ENCODE data around the gene P2RX4.

P2RX4 gene

GRCh38 chr12:121214166-121214777 is 4.3 kb downstream of the P2RX4 start:
- peak overlapping the region; percentile 56 to 99 (median 75) for H3K4me2 ChIP-seq
- H3K4me1 ChIP-seq: peaks cover 33 to 85% (median 44%) of the 10 kb centered on the region in 10 experiments
- H3K36me3 ChIP-seq: peaks cover 6 to 61% (median 45%) of the 10 kb centered on the region in 11 experiments; a peak in 21 of 22 replicates
- peak overlapping the region; percentile 15 to 99 (median 50); a peak in 17 of 22 replicates for H3K9ac ChIP-seq
- no peaks in the 10 kb centered on the region for H3K27me3 ChIP-seq
- H3K4me3 ChIP-seq: peak overlapping the region in 4 of 10 experiments; percentile 32 to 82 (median 42); a peak in 7 of 20 replicates
- H3K27ac ChIP-seq: peak overlapping the region; percentile 45 to 100 (median 69)
- peak in 4 of 11 experiments; percentile 16 to 70 (median 39); a peak in 6 of 22 replicates for TF ChIP-seq Cebpa-rat (IDR thresholded peaks at IDR 0.05)
- no peaks in the 10 kb centered on the region for H3K9me3 ChIP-seq (replicated peaks in 1 of 11)
- peaks cover 0 to 42% (median 0%) of the 10 kb centered on the region in 11 experiments; a peak in 4 of 22 replicates for H4K20me1 ChIP-seq

GRCh38 chr12:121214855-121215745 is 5.2 kb downstream of the P2RX4 start:
- H3K9me3 ChIP-seq (replicated peaks in 1 of 11): no peaks in the 10 kb centered on the region
- H3K36me3 ChIP-seq: peaks cover 6 to 69% (median 48%) of the 10 kb centered on the region in 11 experiments; a peak in 21 of 22 replicates
- peak overlapping the region in 4 of 10 experiments; percentile 21 to 82 (median 34); a peak in 5 of 20 replicates for H3K4me3 ChIP-seq
- H4K20me1 ChIP-seq: peaks cover 0 to 51% (median 0%) of the 10 kb centered on the region in 11 experiments; a peak in 5 of 22 replicates
- peak overlapping the region; percentile 45 to 100 (median 69); a peak in 21 of 22 replicates for H3K27ac ChIP-seq
- H3K9ac ChIP-seq: peak overlapping the region; percentile 15 to 99 (median 50); a peak in 17 of 22 replicates
- peak in 1 of 11 experiments; percentile 26; a peak in 2 of 22 replicates for TF ChIP-seq Cebpa-rat (IDR thresholded peaks at IDR 0.05)
- peak overlapping the region; percentile 56 to 99 (median 75) for H3K4me2 ChIP-seq
- H3K4me1 ChIP-seq: peaks cover 33 to 85% (median 43%) of the 10 kb centered on the region in 10 experiments
- no peaks in the 10 kb centered on the region for H3K27me3 ChIP-seq

- no peak for TF ChIP-seq Cebpa-rat (IDR thresholded peaks at IDR 0.05)
- H3K9me3 ChIP-seq (replicated peaks in 1 of 11): no peaks in the 10 kb centered on the region
- H3K4me1 ChIP-seq: peaks cover 27 to 88% (median 36%) of the 10 kb centered on the region in 10 experiments
- H3K27me3 ChIP-seq: no peaks in the 10 kb centered on the region
- peaks cover 6 to 79% (median 53%) of the 10 kb centered on the region in 11 experiments; a peak in 21 of 22 replicates for H3K36me3 ChIP-seq
- peaks cover 0 to 61% (median 0%) of the 10 kb centered on the region in 11 experiments; a peak in 6 of 22 replicates for H4K20me1 ChIP-seq
- peak overlapping the region in 4 of 11 experiments; percentile 75 to 99 (median 92); a peak in 8 of 22 replicates for H3K4me2 ChIP-seq
- peak overlapping the region in 6 of 11 experiments; percentile 69 to 100 (median 94); a peak in 9 of 22 replicates for H3K27ac ChIP-seq
- no peak overlapping the region for H3K4me3 ChIP-seq
- peak overlapping the region in 4 of 11 experiments; percentile 77 to 99 (median 89); a peak in 7 of 22 replicates for H3K9ac ChIP-seq
These were observed 6.2 kb downstream of the P2RX4 start for GRCh38 chr12:121216102-121216501.

GRCh38 chr12:121217063-121217462 is 7.1 kb downstream of the P2RX4 start:
- Histone ChIP-seq H3K4me1 (peaks cover 22 to 88% (median 31%) of the 10 kb centered on the region in 10 experiments), H4K20me1 (peaks cover 0 to 70% (median 0%) of the 10 kb centered on the region in 11 experiments; a peak in 6 of 22 replicates), H3K9me3 (replicated peaks in 1 of 11) (no peaks in the 10 kb centered on the region), H3K4me2 (peak overlapping the region in 3 of 11 experiments; percentile 88 to 99 (median 96); a peak in 6 of 22 replicates), H3K9ac (peak overlapping the region in 2 of 11 experiments; percentile 18 to 42; a peak in 2 of 22 replicates), H3K4me3 (no peak overlapping the region), H3K27me3 (no peaks in the 10 kb centered on the region), H3K27ac (peak overlapping the region in 2 of 11 experiments; percentile 28 to 36; a peak in 2 of 22 replicates), H3K36me3 (peaks cover 6 to 85% (median 56%) of the 10 kb centered on the region in 11 experiments; a peak in 21 of 22 replicates)
- no peak for TF ChIP-seq Cebpa-rat (IDR thresholded peaks at IDR 0.05)

- Histone ChIP-seq H3K9me3 (replicated peaks in 1 of 11) (no peaks in the 10 kb centered on the region), H3K27me3 (no peaks in the 10 kb centered on the region), H3K4me1 (peaks cover 25 to 88% (median 35%) of the 10 kb centered on the region in 10 experiments), H3K4me3 (no peak overlapping the region), H3K9ac (0 out of 22 replicates have a peak overlapping the region, but pooled peaks of 1 of the 11 experiments have one; percentile 42), H4K20me1 (peaks cover 0 to 77% (median 0%) of the 10 kb centered on the region in 11 experiments; a peak in 6 of 22 replicates), H3K27ac (no peak overlapping the region), H3K36me3 (peaks cover 6 to 88% (median 57%) of the 10 kb centered on the region in 11 experiments; a peak in 21 of 22 replicates), H3K4me2 (peak overlapping the region in 1 of 11 experiments; percentile 88; a peak in 1 of 22 replicates)
- no peak for TF ChIP-seq Cebpa-rat (IDR thresholded peaks at IDR 0.05)
These were observed 7.8 kb downstream of the P2RX4 start for GRCh38 chr12:121217761-121218160.

GRCh38 chr12:121218588-121219352 is 8.8 kb downstream of the P2RX4 start:
- Histone ChIP-seq H3K27me3 (no peaks in the 10 kb centered on the region), H3K36me3 (peaks cover 10 to 88% (median 46%) of the 10 kb centered on the region in 11 experiments; a peak in 21 of 22 replicates), H3K4me1 (peaks cover 32 to 87% (median 39%) of the 10 kb centered on the region in 10 experiments), H4K20me1 (peaks cover 0 to 87% (median 0%) of the 10 kb centered on the region in 11 experiments; a peak in 6 of 22 replicates), H3K9me3 (replicated peaks in 1 of 11) (no peaks in the 10 kb centered on the region), H3K4me3 (no peak overlapping the region), H3K4me2 (peak overlapping the region in 2 of 11 experiments; percentile 18 to 88; a peak in 2 of 22 replicates), H3K27ac (no peak overlapping the region; a peak in 1 of 22 replicates), H3K9ac (no peak overlapping the region)
- no peak for TF ChIP-seq Cebpa-rat (IDR thresholded peaks at IDR 0.05)

GRCh38 chr12:121219353-121219986 is 9.5 kb downstream of the P2RX4 start:
- no peak overlapping the region for H3K4me3 ChIP-seq
- H3K4me2 ChIP-seq: peak overlapping the region in 4 of 11 experiments; percentile 5 to 25 (median 15); a peak in 1 of 22 replicates
- H3K36me3 ChIP-seq: peaks cover 10 to 92% (median 44%) of the 10 kb centered on the region in 11 experiments; a peak in 21 of 22 replicates
- H3K4me1 ChIP-seq: peaks cover 32 to 83% (median 39%) of the 10 kb centered on the region in 10 experiments
- H3K27me3 ChIP-seq: no peaks in the 10 kb centered on the region
- no peaks in the 10 kb centered on the region for H3K9me3 ChIP-seq (replicated peaks in 1 of 11)
- H4K20me1 ChIP-seq: peaks cover 0 to 94% (median 0%) of the 10 kb centered on the region in 11 experiments; a peak in 6 of 22 replicates
- H3K9ac ChIP-seq: no peak overlapping the region
- no peak overlapping the region for H3K27ac ChIP-seq
- no peak for TF ChIP-seq Cebpa-rat (IDR thresholded peaks at IDR 0.05)
